SK-N-MC (cell line): ENCODE data around the gene MTUS2.

ENCODE experiments used
- DNase-seq: peaks from one replicate; pipeline ENCODE4 v3.0.0-alpha.2; 2011; ENCODE audit warnings: low read depth, low spot score
- H3K27ac ChIP-seq: fragments of 200-600 bp; sonication (generic); 2 replicates; pipeline ENCODE4 v1.5.1; 2016; ENCODE audit warnings: mixed run types
- H3K36me3 ChIP-seq: fragments of 200-600 bp; sonication (generic); 2 replicates; pipeline ENCODE4 v1.6.1; 2017; ENCODE audit warnings: antibody characterized with exemption, low read length, mixed read lengths; ENCODE audit not compliant: insufficient read depth
- H3K4me3 ChIP-seq: fragments of 200-600 bp; sonication (generic); 2 replicates; pipeline ENCODE4 v1.5.1; 2016
- H3K9ac ChIP-seq: fragments of 200-600 bp; sonication (generic); 2 replicates; pipeline ENCODE4 v1.8.0; 2017; ENCODE audit warnings: mixed run types, mixed read lengths; ENCODE audit not compliant: insufficient read length
- H3K9me3 ChIP-seq: fragments of 200-600 bp; sonication (generic); 2 replicates; pipeline ENCODE4 v1.6.1; 2017; ENCODE audit warnings: low read depth, mild to moderate bottlenecking, antibody characterized with exemption, low read length, moderate library complexity, mixed read lengths
- EZH2 ChIP-seq: fragments of 200-600 bp; sonication (generic); IDR thresholded peaks from one replicate; pipeline ENCODE4 v1.6.1; 2017; ENCODE audit warnings: antibody characterized with exemption
- FOXP2 ChIP-seq: optimal IDR thresholded peaks from 2 replicates; pipeline ENCODE3; 2011; ENCODE audit warnings: mild to moderate bottlenecking, moderate library complexity; ENCODE audit not compliant: insufficient read depth; ENCODE audit errors: extremely low read length, control extremely low read depth
- POLR2AphosphoS5 ChIP-seq: IDR thresholded peaks from 2 replicates; pipeline ENCODE4 v1.6.1; 2012; ENCODE audit warnings: mild to moderate bottlenecking, low read depth, low read length, borderline replicate concordance

The MTUS2 gene

DNA sequence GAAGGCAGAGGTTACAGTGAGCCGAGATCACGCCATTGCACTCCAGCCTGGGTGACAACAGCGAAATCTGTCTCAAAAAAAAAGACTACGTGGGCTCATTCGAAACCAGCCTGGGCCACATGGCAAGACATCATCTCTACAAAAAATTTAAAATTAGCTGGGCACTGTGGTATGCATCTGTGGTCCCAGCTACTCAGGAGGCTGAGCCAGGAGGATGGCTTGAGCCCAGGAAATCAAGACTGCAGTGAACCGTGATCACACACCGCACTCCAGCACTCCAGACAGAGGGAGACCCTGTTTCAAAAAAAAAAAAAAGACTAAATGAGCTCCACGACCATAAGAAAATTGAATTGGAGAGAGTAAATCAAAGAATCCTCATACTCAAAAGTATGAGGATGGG lies 722.2 kb downstream of the MTUS2 start:
- no peak for DNase-seq
- peaks cover 11% of the 10 kb centered on the region; the same call in 1 of the 2 replicates for H3K36me3 ChIP-seq
- TF ChIP-seq EZH2 = no peak
- TF ChIP-seq FOXP2 = no peak
- TF ChIP-seq POLR2AphosphoS5 = no peak
- no peak overlapping the region for H3K4me3 ChIP-seq
- no peak overlapping the region for H3K27ac ChIP-seq
- no peak overlapping the region for H3K9ac ChIP-seq
- H3K9me3 ChIP-seq = no peaks in the 10 kb centered on the region

DNA sequence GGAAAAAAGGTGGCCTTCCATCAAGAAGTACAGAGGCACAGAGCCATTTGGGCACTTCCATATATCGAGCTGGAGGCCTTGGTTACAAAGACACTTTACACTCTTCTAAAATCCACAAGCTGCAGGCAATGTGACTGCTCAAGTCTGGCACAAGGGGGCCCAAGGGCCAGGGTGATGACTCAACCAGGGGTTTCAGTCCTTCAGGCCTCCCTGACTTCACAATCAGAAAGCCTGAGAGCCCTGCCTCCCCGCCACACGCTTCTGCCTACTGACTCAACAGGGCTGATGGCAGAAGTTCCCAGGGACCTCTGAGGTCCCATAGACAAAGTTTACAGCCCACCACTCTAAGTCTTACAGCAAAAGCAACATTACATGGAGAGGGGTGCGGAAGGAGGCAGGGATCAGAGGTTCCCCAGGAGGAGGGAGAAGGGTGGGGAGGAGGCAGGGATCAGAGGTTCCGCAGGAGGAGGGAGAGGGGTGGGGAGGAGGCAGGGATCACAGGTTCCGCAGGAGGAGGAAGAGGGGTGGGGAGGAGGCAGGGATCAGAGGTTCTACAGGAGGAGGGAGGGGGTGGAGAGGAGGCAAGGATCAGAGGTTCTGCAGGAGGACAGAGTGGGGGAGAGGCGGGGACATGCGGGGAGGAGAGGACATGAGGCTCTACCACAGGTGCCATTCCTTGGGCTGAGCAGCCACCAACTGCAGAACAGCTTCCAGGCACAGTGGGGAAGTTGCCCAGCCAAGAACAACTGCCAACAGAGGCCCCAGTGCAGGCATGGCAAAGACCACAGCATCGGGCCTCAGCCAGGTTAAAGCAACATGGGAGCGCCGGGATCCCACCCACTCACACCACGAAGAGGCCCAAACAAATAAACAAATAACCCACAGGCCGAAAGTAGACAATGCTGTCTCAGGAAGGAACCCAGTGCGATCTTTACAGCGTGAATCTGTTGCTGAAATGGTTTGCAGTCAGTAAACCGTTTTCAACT lies 723.4 kb downstream of the MTUS2 start:
- H3K9me3 ChIP-seq = no peaks in the 10 kb centered on the region
- DNase-seq = no peak
- H3K36me3 ChIP-seq = peaks cover 19% of the 10 kb centered on the region; the same call in 1 of the 2 replicates

DNA sequence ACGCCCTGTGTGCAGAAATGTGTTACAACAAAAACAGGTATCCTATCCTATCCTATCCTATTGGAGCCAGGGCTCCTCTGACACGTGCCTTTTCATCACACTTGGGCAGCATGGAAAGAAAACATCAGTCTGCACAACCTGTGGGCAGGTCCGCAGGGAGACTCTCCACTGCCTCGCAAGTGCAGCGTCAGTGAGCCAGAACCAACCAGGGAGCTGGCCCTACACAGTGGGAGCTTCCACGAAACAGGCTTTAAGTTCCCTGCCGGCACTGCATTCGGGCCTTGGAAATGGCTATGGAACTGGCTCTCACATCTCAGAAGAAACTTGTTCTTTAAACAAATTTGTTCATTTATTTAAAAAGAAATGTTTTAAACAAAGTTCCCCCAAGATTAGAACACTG lies 725.8 kb downstream of the MTUS2 start:
- Histone ChIP-seq H3K9me3 (no peaks in the 10 kb centered on the region), H3K27ac (no peak overlapping the region), H3K36me3 (peaks cover 42% of the 10 kb centered on the region), H3K4me3 (no peak overlapping the region), H3K9ac (no peak overlapping the region)
- TF ChIP-seq EZH2 (no peak), FOXP2 (no peak), POLR2AphosphoS5 (no peak)
- DNase-seq = no peak

More for the DNA sequence above, 723.4 kb downstream of the MTUS2 start:
- Histone ChIP-seq H3K4me3 (no peak overlapping the region), H3K27ac (no peak overlapping the region), H3K9ac (no peak overlapping the region)
- TF ChIP-seq POLR2AphosphoS5 (no peak), FOXP2 (no peak), EZH2 (no peak)

DNA sequence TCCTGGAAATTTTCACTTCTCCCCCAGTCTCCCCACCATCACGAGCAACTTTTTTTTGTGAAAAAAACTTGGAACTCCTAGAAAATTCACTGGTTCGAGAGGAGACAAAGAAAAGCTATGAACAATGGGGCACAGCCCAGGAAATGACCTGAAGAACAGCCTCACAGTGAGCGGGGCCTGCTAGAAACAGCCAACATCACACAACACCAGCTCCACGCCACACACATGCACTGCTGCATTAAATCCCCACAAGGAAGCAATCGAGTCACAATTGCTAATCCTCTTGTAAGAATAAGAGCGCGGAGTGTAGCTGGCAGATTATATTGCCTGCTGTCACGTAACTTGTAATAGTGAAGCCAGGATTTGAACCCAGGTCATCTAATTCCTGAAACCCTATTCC lies 726.5 kb downstream of the MTUS2 start:
- no peak for DNase-seq
- Histone ChIP-seq H3K9me3 (no peaks in the 10 kb centered on the region), H3K27ac (no peak overlapping the region), H3K9ac (no peak overlapping the region), H3K4me3 (no peak overlapping the region), H3K36me3 (peaks cover 45% of the 10 kb centered on the region)
- TF ChIP-seq FOXP2 (no peak), EZH2 (no peak), POLR2AphosphoS5 (no peak)

DNA sequence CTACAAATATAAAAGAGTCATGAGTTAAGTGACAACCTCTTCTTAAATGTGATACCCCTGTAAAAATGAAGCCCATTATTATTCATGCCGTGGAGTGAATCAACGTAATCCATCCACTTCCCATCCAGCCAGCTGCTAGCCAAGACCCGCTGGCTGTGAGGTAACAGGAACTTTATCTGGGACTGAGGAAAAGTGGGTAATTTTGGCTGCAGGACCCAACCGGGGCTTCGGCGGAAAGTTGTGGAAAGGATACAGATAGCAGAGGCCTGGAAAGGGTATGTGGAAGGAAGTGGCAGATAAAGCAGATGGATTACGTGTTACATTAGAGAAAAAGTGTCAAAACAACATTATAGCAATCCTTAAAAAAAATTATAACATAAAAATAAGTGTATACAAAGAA lies 727.0 kb downstream of the MTUS2 start:
- no peak overlapping the region for H3K4me3 ChIP-seq
- H3K27ac ChIP-seq = no peak overlapping the region
- TF ChIP-seq FOXP2 (no peak), POLR2AphosphoS5 (no peak), EZH2 (no peak)
- H3K9me3 ChIP-seq = no peaks in the 10 kb centered on the region
- no peak for DNase-seq
- H3K36me3 ChIP-seq = peaks cover 50% of the 10 kb centered on the region
- H3K9ac ChIP-seq = no peak overlapping the region

DNA sequence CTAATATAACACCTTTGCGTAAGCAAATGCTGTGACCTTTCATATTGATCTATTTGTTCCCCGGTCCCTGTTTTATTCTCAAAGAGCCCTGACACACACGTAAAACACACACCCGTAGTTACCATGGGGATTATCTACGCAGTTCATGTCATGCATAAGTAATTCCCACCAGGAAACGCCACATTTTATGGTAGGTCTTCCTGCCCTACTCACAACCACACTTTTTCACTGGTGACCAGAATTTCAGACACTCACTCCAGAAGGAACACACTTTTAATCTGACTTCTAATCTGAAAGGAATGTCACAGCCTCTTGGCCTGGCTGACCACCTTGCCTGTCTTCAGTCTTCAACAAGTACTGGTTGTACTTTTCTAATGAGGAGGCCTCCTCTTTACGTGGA lies 728.6 kb downstream of the MTUS2 start:
- Histone ChIP-seq H3K9ac (no peak overlapping the region), H3K27ac (no peak overlapping the region), H3K4me3 (peak overlapping the region; percentile 18; the same call in 1 of the 2 replicates), H3K9me3 (no peaks in the 10 kb centered on the region), H3K36me3 (peaks cover 65% of the 10 kb centered on the region)
- peak; percentile 22 for DNase-seq
- TF ChIP-seq EZH2 = no peak
- no peak for TF ChIP-seq FOXP2
- TF ChIP-seq POLR2AphosphoS5 = no peak

DNA sequence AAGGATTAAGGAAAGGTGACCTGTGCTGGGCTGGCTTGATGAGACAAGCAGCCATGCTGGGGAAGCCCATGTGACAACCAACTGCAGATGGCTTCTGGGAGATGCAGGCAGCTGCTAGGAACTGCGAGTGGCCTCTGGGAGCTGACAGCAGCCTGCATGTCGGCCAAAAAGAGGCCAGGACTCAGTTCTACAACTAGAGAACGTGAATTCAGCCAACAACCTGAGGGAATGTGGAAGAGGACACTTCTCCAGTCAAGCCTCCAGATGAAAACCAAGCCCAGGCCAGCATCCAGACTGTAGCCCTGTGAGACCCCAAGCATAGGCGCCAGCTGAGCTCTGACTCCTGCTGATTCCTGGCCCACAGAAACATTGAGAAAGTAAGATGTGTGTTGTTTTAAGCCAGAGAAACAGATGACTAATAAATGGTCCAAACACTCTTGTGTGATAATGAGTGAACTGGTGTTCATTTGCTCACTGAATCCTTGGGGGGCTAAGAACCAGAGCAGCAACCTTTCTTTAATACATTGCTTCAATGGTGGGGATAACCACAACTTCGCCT lies 730.4 kb downstream of the MTUS2 start:
- no peak overlapping the region for H3K4me3 ChIP-seq
- peaks cover 67% of the 10 kb centered on the region for H3K36me3 ChIP-seq
- no peak for TF ChIP-seq FOXP2
- TF ChIP-seq EZH2 = no peak
- no peak for TF ChIP-seq POLR2AphosphoS5
- H3K27ac ChIP-seq = no peak overlapping the region
- peak; percentile 60 for DNase-seq
- H3K9ac ChIP-seq = no peak overlapping the region
- H3K9me3 ChIP-seq = no peaks in the 10 kb centered on the region

DNA sequence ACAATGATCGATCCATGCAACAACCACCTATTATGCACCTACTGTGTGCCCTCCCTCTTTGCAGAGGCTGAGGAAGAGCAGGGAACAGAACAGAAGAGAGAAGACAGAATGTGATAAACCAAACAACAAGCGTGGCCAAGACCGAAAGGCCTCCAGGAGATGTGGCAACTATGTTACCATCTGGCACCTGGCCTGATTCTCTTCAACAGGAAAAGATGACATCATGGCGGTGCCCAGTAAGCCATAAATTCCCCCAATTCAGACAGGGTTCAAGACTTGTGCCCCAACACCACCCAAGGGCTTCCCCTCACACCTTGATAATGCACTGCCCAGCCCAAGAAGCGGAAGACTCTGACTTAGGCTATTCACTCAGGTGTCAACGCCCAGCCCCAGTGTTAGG lies 731.1 kb downstream of the MTUS2 start:
- DNase-seq = no peak
- Histone ChIP-seq H3K9me3 (no peaks in the 10 kb centered on the region), H3K27ac (no peak overlapping the region), H3K36me3 (peaks cover 63% of the 10 kb centered on the region), H3K4me3 (no peak overlapping the region), H3K9ac (no peak overlapping the region)
- TF ChIP-seq POLR2AphosphoS5 = no peak
- TF ChIP-seq EZH2 = no peak
- no peak for TF ChIP-seq FOXP2
